NCI-H1417 treated with DMSO at 0.1 percent for 48 hours (cell line): Measurements from ENCODE around the gene LYPD4.
"Not testable (repeated sequence)": the region's sequence is repeated elsewhere in the genome, so short reads cannot be mapped to it uniquely, and the experiment has no call there.

Experiments used
- DNase-seq: peaks from one replicate; lab custom pipeline; 2025; lab: John Stamatoyannopoulos, UW

The LYPD4 gene, protein sequence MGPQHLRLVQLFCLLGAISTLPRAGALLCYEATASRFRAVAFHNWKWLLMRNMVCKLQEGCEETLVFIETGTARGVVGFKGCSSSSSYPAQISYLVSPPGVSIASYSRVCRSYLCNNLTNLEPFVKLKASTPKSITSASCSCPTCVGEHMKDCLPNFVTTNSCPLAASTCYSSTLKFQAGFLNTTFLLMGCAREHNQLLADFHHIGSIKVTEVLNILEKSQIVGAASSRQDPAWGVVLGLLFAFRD

DNA sequence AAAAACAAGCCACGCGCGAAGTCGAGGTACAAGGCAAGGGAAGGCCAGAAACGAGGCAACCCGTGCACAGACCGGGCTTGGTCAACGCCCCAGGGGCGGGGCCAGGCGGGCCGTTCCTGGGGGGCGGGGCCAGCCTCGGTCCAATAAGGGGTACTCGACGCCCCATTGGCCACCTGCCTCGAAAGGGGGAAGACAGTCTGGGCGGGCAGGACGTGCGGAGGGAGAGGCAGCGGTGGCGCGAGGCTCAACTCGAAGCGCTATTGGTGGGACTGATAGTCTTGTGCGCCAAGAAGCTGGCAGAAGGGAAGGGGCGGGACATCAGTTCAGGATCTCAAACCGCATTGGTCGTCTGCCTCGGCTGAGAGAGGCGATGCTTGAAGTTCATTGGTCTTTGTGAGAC lies at the start of gene LYPD4:
Gene LYPD4 (minus strand): TSS at position 83 of the 400 bp plus-strand sequence. CDS start 5,398 bp downstream, outside the sequence.
- no peak for DNase-seq

DNA sequence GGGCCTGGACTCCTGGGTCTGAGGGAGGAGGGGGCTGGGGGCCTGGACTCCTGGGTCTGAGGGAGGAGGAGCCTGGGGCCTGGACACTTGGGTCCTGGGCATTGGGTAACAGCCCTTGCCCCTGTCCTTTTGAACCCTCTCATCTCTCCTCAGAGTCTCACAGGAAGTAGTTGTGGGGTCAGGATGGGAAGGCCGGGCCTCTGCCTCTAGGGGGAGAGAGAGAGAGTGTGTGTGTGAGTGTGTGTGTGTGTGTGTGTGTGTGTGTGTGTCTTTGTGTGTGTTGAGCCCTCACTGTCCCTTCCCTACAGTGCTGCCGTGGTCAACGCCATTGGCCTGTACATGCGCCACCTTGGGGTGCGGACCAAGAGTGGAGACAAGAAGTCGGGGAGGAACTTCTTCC lies 49.4 kb upstream of the LYPD4 start:
- DNase-seq, result no peak

DNA sequence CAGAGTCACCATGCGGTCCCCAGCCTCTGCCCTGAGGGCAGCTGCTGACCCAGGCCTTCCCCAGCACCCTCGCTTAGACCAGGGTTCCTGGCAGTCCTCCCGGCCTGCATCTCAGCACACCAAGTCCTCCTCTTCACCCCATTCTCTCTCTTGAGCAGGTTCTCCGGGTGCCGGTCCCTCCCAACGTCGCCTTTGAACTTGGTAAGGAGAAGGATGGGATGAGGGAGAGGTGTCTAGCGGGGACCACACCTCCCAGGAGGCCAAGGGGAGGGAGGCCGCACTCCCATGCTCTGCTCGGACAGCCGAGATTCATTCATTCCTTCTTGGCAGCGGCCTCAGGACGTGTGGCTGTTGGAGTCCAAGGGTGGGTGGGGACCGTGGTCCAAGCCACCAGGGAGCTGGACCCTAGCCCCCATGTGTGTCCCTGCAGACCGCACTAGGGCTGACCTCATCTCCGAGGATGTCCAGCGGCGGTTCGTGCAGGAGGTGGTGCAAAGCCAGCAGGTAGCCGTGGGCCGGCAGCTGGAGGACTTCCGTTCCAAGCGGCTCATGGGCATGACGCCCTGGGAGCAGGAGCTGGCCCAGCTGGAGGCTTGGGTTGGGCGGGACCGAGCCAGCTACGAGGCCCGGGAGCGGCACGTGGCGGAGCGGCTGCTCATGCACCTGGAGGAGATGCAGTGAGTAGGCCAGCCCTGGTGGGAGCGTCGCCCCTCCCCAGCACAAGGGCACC lies 47.9 kb upstream of the LYPD4 start:
- DNase-seq, result no peak

DNA sequence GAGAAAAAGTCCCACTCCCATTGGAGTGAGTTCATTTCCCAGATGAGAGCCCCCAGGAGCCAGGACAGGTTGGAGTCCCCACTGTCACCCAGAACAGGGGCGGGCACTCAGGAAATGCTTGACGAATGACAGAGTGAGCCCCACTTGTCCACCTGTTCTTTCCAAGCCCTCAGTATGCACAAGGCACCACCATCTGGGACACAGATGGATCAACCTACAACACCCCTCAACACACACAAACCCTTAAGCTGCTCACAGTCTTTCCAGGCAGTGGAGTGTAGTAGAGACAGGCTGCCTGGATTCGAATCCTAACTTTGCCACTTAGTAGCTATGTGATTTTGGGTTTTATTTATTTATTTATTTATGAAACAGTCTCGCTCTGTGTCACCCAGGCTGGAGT lies 46.5 kb upstream of the LYPD4 start:
- DNase-seq, result no peak

DNA sequence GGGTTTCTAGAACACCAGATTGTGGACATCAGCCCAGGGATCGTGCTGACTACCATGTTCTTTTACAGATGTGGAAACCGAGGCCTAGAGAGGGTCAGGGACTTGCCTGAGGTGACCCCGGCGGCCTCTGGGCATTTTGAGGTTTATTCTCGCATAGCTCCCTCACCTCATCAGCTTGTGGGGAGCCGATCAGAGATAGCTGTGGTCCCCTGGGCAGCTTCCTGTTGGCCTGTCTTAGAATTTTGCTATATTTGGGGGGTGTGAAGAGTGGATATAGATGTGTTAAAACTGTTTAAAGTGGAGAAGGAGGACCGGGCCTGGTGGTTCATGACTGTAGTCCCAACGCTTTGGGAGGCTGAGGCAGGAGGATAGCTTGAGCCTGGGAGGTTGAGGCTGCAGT lies 45.4 kb upstream of the LYPD4 start:
- no peak for DNase-seq

DNA sequence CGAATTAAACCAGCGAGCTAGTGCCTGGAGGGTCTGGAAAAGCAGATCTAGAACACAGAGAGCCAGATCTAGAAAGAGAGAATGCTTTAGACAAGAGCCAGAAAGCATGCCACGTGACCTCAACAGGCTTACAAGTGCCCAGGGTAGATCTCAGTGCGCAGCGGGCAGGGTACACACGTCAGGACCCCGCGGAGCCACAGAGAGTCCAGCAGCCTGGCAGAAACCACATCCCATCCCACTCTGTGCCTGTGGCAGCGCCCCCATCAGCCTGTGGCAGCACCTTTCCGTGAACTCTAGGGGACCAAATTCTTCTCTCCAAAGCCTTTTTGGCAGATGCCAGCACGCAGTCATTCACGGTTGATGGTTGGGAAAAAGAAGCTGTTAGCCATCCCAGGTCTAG lies 44.4 kb upstream of the LYPD4 start:
- DNase-seq, result no peak

DNA sequence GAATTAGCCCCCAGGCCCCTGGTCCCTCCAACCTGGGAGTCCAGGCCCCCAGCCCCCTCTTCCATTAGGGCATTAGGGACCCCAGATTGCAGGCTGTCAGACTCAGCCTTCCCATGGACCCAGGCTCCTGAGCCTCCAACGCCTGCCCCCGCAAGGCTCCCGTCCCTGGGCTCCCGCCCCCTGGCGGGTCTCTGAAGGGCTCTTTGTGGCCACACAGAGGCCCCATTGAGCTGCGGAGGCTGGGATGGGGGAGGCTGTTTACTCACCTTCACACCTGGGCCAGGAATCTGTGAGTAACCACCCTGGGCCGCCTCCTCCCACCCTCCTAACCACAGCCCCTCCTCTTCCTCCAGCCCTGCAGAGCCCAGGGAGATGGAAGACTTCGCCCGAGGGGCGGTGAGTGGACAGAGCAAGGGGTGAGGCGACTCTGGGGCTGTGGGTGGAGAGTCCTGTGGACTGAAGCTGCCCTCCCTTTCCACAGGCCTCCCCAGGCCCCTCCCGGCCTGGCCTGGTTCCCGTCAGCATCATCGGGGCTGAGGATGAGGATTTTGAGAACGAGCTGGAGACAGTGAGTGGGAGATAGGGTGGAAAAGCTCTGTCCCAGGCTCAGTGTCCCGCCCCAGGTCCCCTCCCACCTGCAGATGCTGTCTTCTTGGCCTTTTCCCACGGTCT lies 43.4 kb upstream of the LYPD4 start:
- no peak for DNase-seq

DNA sequence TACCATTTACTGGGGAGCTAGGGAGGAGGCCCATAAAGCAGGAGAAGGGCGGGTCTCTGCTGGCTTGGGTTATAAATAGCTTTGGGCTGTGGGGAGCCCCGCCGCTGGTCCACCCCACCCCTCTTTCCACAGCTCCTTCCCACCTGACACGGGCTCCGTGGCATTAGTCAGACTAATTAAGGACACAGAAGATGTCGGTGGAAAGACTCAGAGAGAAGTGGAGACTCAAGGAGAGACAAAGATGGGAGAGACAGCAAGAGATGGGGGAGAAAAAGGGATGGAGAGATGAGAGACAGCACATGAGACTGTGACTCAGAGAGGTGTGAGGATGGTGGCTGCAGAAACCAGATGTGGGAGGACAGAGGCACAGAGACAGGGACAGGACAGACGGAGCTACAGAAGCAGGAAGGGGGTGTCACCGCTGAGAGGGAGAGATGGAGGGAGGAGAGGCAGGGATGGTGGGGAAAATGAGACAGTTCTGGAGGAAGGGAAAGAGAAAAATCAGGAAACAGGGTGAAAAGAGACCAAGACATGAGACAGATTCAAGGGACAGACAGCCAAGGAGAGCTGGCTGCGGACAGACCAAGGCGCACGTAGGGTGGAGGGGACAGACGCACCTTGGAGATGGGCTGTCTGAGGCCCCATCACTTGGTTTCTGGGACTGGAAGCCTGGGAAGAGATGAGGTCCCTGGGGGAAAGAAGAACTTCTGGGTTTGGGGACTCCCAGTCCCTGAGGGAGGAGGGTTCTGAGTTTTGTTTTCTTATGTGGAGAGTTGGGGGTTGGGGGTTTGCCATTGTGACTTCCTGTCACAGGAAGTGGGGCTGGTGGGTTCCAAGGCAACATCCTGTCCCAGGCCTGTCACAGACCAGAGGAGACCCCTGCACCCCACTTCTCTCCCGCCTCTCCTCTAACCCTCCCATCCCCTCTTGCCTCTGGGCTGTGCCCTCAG lies 42.6 kb upstream of the LYPD4 start:
- no peak for DNase-seq

DNA sequence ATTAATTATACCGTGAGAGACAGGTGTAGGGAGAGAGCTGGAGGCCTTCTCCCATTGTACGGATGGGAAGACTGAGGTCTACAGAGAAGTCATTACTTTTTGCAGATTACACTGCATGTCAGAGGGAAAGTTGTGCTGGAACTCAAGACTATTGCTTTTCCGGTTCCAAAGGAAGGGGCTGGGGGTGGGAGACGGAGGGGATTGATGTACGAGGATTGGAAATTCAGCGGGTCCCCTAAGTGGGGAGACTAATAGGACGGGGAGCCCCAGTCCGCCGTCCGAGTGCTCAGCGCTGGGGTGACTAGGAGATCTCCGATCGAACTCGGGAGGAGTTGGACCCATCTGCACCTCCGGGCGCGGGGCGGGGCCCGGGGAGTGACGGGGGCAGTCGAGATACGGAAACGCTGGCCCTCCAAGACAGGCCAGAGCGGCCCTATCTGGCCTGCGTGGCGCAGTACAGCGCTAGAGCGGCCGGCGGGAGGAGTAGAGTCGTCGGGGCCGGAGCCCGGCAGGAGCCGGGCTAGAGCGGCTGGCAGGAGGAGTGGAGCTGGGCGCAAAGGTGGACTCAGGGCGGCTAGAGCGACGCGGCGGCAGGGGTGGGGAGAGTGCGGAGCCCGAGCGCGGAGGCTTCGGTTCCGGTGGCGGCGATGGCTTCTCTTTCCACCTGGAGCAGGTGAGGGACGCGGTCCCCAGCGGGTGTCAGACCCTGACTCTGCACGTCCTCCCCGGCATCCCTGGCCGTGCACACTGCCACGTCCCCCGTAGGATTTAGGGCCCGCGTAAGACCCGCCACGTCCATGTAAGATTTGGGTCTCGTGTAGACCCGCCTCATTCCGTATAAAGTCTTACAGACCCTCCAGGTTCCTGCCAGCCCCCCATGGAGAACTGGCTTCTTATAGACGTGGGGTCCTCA lies 39.6 kb upstream of the LYPD4 start:
- DNase-seq, result peak; percentile 86

DNA sequence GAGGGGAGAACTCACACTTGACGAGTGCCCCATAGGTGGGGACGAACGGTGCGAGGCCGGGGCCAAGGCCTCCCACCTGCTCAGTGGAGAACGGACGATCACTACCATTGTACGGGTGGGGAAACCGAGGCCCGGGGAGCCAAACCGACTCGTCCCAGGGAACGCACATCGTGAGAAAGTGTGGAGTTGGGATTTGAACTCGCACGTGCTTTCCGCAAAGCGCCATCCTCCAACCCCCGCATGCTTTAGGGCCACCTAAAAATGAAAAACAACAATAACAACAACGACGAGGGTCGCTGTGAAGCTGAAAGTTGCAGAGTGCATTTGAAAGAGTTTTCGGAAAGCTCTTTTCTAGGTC lies 39.0 kb upstream of the LYPD4 start:
- DNase-seq, result no peak

DNA sequence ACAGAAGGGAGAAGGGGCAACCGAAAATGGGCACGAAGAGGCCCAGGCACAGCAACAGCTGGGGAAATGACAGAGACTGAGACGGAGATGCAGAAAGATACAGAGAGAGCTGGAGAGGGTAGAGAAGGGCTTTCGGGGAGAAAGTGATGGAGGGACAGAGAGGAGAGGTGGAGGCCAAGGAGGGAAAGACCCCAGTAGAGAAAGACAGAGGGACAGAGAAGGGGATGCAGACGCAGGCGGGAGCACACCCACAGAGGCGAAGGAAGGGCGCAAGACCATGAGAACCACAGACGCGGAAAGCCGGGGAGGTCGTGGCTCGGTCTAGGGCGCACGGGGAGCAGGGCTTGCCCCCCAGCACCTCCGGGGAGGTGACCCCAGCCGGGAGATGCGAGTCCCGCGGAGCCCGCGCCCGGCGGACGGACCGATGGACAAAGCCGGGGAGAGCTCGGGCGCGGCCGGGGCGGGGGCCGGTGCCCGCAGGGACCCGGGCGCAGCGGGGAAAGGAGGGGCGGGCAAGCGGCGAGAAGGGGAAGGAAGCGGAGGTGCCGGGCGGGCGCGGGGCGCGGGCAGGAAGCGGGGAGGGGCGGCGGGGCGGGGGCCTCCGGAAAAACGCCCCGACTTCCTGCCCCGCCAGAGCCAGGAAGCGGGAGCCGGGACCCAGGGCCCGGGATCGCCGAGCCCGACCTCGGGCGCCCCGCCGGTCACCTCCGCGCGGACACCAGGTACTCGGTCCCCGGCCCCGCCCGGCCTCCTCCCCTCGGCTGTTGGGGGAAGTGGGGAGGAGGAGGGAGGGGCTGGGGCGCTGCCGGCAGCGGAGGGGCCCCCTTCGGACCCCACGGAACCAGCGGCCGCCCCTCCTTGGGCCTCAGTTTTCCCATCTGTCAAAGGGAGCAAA lies 38.3 kb upstream of the LYPD4 start, which contains the start of gene ARHGEF1:
Gene ARHGEF1 (plus strand): TSS at position 617 of the 895 bp plus-strand sequence. CDS start 4,899 bp downstream, outside the sequence.
- no peak for DNase-seq

DNA sequence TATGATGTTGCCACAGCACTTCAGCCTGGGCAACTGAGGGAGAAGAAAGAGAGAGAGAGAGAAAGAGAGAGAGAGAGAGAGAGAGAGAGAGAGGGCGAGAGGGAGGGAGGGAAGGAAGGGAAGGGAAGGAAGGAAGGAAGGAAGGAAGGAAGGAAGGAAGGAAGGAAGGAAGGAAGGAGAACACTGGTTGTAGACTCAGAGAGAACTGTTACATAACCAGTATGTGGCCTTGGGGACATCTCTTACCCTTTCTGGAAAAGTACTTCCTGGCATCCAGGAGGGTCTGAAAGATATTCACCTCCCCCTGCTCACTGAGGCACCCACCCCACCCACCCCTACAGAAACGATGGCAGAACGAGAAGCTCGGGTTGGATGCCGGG lies 35.8 kb upstream of the LYPD4 start:
- DNase-seq, result no peak

DNA sequence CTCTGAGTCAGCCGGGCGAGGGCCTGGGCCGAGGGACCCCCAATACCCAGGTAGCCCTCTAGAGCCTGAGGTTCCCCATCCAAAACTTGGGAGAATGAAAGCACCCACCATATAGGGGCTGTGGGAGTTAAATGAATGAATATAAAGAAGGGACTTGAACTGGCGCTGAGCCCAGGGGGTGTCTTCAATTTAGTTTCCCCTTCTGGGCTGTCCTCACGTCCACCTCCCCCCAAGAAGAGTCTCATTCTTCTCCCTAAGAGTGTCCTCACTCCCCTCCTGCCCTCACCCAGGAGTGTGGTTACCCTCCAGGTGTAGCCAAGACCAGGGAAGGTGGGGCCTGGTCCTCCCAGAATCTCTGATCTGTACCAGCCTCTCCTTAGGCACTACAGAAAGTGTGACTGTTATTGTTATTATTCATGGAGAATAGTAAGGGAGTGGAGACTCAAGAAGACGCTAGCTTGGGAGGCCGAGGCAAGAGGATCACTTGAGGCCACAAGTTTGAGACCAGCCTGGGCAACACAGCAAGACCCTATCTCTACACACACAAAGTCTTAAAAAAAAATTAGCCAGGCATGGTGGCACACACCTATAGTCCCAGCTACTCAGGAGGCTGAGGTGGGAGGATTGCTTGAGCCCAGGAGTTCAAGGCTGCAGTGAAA lies 35.3 kb upstream of the LYPD4 start:
- no peak for DNase-seq

DNA sequence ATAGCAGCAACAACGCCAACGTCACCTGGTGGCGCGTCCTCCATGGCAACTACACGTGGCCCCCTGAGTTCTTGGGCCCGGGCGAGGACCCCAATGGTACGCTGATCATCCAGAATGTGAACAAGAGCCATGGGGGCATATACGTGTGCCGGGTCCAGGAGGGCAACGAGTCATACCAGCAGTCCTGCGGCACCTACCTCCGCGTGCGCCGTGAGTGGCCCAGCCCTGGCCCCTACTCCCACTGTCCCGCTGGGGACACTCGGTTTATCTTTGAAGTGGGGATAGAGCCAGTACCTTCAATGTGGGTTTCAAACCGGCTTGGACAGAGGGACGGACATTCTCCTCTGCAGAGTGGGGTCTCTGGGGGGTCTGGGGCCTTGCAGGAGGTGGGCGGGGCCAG lies 34.6 kb upstream of the LYPD4 start:
- DNase-seq, result no peak

DNA sequence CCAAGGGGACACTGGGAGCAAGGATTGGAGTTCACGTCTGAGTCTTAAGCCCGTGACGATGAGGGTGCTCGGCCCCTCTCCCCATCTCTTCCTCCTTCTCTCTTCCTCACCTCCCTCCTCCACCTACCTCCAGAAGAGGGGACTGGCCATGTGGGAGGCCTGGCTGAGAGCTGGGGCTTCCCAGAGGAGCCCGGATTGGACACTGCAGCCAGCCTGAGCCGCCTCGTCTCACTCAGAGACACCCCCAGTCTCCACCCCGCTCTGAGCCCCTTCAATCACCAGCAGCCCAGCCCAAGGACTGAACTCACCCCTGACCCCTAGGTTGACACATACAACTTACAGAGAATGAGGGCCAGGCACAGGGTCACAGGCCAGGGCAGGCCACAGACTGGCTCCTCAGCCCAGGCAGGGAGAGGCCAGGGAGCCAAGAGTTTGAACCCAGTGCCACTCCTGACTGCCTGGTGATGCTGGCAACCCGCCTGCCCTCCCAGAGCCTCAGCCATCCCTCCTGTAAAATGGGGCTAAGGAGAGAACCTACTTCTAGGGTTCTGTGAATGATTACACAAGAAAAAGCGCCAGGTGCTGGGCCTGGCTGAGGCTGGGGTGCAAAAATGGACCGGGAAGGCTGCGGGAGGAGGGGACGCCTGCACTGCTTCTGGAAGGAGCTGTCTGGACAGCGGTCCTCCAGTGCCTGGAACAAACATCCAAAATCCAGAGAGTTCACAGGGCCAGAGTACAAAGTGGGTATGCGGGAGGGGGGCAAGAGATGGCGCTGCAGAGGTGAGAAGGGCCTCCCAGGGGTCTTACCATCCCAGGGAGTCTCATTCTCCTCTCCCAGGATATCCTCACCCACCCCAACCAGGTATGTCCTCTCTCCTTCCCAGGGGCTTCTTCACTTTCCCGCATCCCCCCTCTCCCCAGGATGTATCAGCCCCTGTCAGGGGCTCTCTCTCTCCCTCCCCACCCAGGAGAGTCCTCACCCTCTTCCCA lies 33.7 kb upstream of the LYPD4 start:
- no peak for DNase-seq

DNA sequence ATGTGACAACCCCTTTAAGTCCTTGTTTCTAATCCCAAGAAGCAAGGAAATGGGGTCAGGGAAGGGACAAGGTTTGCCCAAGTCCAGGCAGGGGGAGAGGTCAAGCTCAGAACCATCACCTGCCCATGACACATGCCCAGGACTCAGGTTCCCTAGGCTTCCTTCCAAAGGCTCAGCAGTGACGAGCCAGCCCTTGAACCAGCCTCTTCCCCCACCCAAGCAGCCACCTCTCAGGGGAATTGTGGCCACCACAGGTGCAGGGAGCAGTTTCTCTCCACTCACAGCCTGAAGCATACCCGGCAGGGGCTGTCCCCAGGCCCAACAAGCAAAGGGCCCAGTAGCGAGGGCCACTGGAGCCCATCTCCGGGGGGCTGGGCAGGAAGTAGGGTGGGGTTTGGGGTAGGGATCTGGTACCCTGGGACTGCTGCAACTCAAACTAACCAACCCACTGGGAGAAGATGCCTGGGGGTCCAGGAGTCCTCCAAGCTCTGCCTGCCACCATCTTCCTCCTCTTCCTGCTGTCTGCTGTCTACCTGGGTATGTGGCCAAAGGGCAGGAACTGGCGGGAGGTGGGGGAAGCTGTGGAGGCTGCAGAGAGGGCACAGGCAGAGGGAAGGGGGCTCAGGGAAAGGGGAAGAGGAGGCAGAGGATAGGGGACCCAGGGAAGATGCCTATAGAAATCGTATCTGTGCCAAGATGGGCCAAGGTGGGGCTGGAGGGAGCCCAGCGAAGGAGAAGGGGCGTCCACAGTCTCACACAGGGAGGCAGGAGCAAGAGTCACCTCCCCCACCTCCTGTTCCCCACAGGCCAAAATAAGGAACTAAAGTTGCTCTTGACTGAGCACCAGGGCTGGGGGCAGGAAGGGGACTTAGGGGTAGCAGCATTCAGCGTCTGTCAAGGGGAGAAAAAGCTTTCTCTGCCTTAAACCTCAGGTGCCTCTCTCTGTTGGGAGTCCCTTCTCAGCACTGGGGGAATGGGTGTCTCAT lies 32.7 kb upstream of the LYPD4 start, which contains the start of gene CD79A:
Gene CD79A (plus strand): TSS at position 433 of the 986 bp plus-strand sequence. CDS start 26 bp downstream, at position 459.
- DNase-seq, result no peak

DNA sequence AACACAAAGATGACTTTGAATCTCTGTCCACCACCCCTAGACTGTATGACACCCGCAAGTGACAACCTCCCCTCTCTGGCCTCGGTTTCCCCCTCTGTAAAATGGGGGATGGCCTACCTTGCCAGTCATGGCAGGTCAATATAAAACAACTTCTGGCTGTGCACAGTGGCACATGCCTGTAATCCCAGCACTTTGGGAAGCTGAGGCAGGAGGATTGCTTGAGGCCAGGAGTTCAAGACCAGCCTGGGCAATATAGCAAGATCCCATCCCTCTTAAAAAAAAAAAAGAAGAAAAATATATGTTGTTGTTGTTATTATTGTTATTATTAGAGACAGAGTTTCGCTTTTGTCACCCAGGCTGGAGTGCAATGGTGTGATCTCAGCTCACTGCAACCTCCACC lies 31.5 kb upstream of the LYPD4 start:
- not testable (repeated sequence) for DNase-seq
